Activated CD4-positive, CD25-positive, alpha-beta regulatory T cell treated with anti-CD3 and anti-CD28 coated beads, Interleukin-2, amount 50 U/mL, for 72 hours (primary cell): ENCODE data around the gene CD200R1L.
"Not testable (repeated sequence)": the region's sequence is repeated elsewhere in the genome, so short reads cannot be mapped to it uniquely, and the experiment has no call there.

Source experiments
- DNase-seq: peaks from one replicate; pipeline ENCODE4 v3.0.0; 2021

Gene CD200R1L

GRCh38 chr3:112846764-112847163 is at the start of gene CD200R1L:
Gene CD200R1L (minus strand): TSS chr3:112846864. CDS start chr3:112829367, 17,497 bp downstream.
- DNase-seq: no peak

GRCh38 chr3:112894258-112894657 is 47.6 kb upstream of the CD200R1L start:
- no peak for DNase-seq

DNA sequence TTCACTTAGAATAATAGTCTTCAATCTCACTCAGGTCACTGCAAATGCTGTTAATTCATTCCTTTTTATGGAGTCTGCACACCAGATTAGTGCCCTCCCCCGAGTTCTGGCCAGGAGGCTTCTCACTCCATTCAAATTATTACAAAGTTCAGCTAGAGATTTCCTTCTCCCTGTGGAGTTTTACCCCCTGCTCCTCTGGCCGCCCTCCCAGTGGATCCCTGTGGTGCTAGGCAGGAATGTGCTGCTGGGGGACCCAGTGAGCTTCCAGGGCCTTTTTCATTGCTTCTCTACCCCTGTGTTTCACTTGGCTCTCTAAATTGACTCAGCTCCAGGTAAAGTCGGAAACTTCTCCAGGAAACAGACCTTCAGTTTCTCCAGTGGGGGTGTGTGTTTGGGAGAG is 42.7 kb upstream of the CD200R1L start:
- DNase-seq: no peak

- DNase-seq: no peak
Observed at GRCh38 chr3:112888381-112889085, 41.9 kb upstream of the CD200R1L start.

DNA sequence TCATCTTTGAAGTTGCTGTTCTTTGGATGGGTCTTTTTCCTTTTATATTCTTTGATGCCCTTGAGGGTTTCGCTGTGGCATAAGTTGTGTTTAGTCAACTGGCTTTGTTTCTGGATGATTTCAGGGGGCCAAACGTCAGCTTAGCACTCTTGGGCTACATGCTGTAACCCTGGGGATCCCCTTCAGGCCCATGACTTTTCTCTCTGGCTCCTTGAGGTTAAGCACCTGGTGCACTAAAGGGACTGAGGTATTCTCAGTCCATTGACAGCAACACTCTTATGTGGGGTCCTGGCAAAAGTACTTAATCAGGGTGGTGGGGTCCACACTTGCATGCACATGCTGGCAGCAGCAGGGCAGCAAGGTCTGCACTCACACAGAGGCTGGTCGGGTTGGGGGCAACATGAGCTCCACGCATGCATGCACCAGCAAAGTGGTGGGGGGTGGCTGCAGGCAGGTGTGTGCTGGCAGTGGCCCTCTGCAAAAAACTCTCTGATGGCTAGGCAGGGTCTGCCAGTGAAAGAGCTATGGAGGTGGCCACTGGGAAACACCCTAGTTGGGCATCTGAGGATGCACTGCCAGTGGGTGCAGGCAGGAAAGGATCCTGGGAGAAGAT is 38.1 kb upstream of the CD200R1L start:
- no peak for DNase-seq

- no peak for DNase-seq
Observed at GRCh38 chr3:112881891-112882290, 35.2 kb upstream of the CD200R1L start.

GRCh38 chr3:112875561-112875960 is 28.9 kb upstream of the CD200R1L start:
- no peak for DNase-seq

GRCh38 chr3:112874725-112875124 is 28.1 kb upstream of the CD200R1L start:
- DNase-seq: no peak

DNA sequence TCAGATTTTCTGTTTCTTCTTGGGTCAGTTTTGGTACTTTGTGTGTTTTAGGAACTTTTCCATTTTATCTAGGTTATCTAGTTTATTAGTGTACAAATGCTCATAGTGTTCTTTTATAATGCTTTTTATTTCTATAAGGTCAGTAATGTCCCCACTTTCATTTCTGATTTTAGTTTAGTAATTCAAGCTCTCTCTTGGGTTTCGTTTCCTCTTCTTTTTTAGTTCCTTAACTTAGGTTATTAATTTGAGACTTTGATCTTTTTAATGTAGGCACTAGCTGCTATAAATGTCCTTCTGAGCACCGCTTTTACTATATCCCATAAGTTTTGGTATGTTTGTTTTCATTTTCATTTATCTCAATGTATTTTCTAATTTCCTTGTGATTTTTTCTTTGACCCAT is 27.0 kb upstream of the CD200R1L start:
- DNase-seq: no peak

DNA sequence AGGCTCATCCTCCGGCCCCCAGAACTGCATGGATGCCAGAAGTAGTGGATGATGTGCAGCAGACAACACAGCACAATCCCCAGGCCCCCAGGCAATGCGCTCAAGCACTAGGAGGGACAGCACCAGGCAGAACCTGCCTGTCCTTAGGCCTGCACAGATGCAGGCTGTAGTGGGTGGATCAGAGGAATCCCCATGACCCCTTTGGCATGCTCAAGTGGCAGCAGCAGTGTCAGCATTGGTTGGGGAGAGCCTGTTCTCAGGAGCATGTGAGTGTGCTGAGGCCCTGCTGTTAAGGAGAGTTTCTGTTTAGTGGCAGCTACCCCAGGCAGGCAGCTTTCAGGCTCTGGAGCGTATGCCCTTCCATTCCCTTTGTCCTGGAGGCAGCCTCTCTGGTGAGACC is 25.1 kb upstream of the CD200R1L start:
- DNase-seq: no peak

DNA sequence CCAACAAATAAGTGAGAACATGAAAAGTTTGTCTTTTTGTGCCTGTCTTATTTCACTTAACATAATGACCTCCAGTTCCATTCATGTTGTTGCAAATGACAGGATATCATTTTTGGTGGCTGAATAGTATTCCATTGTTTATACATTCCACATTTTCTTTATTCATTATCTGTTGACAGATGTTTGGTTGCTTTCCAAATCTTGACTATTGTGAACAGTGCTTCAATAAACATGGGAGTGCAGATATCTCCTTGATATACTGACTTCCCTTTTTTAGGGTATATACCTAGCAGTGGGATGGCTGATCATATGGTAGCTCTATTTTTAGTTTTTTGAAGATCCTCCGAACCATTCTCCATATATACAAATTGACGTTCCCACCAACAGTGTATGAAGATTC is 19.1 kb upstream of the CD200R1L start:
- DNase-seq: no peak

DNA sequence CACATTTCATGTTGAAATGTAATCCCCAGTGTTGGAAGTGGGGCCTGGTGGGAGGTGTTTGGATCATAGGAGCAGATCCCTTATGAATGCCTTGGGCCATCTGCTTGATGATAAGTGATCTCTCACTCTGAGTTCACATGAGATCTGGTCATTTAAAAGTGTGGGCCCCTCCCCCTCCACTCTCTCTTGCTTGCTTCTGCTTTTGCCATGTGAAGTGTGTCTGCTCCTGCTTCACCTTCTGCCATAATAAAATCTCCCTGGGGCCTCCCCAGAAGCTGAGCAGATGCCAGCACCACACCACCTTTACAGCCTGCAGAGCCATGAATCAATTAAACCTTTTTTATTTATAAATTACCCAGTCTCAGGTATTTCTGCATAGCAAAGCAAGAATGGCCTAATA is 14.2 kb upstream of the CD200R1L start:
- DNase-seq: no peak

- DNase-seq: no peak
Observed at GRCh38 chr3:112858410-112859069, 11.9 kb upstream of the CD200R1L start.

GRCh38 chr3:112857526-112857925 is 10.9 kb upstream of the CD200R1L start:
- no peak for DNase-seq

DNA sequence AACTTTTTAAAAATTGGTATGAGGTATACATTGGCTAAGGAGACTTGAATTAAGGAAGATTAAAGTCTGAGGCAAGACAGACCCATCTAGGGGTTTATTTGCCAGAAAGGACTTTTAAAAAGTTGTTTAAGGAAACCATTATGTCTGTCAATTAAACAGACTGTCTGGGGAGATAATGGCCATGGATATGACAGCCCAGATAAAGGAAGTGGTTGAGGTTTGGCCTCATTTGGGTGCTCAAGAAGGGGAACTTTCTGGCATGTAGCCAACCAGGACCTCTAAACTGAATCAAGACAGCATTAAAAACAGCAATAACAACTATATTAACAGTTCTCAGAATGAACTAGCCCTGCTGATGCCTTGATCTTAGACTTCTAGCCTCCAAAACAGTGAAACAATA is 9.9 kb upstream of the CD200R1L start:
- DNase-seq: no peak

- no peak for DNase-seq
Observed at GRCh38 chr3:112855883-112856282, 9.2 kb upstream of the CD200R1L start.

- not testable (repeated sequence) for DNase-seq
Observed at GRCh38 chr3:112855074-112855473, 8.4 kb upstream of the CD200R1L start.

DNA sequence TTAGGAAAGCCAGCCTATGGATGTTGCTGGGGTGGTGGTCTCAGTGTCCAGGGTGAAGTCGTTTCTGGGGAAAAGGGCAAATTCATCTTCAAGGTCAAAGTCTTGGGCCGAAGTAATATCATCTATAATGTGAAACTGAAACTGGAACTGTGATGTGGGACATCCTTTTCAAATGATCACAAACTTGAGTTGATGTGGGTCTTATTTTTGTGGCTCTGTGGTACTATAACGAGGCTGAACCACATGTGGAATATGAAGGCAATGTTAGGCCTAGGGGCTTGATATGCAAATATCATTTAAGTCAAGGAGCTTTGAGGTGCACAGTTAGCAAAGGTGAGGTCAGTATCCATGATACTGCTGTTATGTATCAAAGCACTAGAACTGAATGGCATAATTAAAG is 1.5 kb upstream of the CD200R1L start:
- no peak for DNase-seq

GRCh38 chr3:112847692-112848091 is 1.0 kb upstream of the CD200R1L start:
- no peak for DNase-seq

DNA sequence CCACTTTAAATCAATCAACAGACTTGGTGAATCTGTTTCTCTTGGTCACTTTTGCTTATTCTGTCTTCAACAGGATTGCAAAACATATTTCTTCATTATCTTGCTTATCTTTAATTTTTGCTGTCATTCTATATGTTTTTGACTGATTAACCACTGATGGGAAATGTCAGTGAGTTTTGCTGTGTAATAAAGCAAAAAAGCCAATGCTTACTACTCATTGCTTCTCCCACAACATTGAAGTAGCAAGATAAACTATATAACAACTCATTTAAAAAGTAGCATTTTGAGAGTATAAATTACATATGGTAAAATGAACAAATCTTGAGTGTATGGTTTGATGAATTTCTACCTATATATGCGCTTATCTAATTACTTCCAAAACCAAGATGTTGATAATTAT is 892 bp downstream of the CD200R1L start:
- DNase-seq: no peak

DNA sequence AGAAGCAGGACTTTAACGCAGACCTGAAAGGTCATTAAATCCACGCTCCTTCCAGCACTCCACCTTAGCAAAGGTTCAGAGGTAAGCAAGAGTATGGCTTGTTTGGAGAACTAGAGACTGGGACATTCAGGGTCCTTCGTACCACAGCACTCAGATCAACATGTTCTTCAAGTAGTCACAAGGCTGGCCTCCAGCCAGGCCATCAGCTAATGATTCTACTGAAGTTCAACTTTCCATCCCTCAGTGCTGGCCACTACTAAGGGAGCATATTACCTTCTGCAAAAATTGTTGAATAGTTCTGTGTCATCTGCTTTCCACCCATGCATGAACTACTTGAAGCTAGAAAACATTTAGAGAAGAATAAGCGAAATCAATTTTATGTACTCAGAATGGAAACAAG is 17.6 kb downstream of the CD200R1L start:
- DNase-seq: no peak

GRCh38 chr3:112822064-112823055 is 24.3 kb downstream of the CD200R1L start:
- DNase-seq: no peak

DNA sequence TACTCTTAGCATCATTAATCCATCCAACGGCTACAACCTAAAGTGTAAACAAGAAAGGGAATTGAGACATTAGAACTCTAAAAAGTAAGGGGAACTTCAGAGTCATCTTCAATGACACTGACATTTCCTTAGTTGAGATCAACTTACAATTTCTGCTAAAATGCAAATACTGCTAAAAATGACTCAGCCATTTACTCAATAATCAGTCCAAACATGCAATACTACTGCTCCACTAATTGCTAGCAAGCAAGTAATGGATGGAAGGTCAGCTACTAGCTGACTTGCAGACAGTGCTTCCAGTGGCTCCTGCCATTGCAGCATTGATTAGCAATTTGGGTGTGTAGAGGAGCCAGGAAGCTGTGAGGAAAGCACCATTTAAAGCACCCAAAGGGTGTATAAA is 28.4 kb downstream of the CD200R1L start:
- DNase-seq: no peak
